Daoy (cell line): ENCODE measurements around the gene RNF26. TPM values are rescaled to one million over a fixed set of nuclear protein-coding genes. Genes with fewer than 3 reads are reported as not detected.
"Not testable (repeated sequence)": the region's sequence is repeated elsewhere in the genome, so short reads cannot be mapped to it uniquely, and the experiment has no call there.

Experiments used
- DNase-seq: peaks from one replicate; pipeline ENCODE4 v3.0.0-alpha.2; 2015; ENCODE audit warnings: low read depth
- total RNA-seq: library from RNA; depleted of rRNA; stranded (reverse); fragments of >200 nt; shearing (Covaris generic); gene quantifications from 2 replicates; pipeline ENCODE4 v1.2.3, GENCODE V29; 2014

The RNF26 gene
- total RNA-seq, 1 experiment from 2014 or later: 2.9 TPM

DNA sequence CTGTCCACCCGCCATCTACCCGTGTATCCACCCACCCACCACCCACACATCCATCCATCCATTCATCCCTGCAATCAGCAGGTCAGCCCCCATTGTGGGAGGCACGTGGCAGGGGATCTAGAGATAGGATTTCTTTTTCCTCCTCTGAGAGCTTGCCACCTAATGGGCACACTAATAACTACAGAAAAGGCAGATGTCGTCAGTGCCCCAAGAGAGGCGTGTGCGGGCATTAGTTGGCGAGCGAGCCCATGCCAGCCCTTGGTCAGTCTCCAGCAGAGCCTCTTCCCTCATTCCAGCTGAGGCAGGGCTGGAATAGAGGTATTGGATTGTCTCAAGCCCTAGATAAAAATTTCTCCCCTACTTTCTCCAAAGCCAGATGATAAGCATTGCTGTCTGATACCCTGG is 37.5 kb downstream of the RNF26 start:
- peak; percentile 46 for DNase-seq

DNA sequence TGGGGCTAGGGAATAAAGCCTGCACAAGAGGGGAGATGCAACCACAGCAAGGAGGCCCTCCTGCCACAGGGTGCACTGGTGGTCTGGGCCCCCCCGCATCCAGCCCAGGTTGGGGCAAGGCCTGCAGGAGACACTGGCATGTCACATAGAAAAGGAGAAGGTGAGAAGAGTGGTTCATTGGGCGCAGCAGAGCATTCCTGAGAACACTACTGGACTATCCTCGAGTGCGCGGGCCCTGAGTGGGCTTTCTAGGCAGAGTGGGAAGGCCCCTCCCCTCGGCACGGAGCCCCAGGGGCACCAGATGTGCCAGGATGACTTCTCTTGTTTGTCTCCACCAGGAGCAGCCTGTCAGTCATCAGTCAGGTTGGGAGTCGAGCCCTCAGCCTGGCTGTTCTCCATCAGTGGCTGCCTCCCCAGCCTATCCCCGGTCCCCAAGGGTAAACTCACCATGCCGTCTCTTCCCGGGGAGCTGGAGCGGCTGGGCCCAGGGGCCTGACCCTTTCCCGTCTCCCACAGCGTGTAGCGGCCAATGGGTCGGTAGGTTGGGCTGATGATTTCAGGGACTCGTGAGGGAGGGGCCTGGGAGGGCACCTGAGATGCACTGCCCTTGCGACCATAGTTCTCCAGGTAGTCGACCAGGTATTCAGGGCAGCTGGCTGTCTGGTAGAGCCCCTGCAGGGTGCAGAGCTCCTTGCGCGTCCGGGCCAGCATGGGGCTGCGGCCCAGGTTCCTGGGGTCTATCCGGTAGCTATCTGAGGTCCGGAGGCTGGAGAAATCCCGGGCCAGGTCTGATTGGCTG is 38.1 kb downstream of the RNF26 start:
- DNase-seq: no peak

GRCh38 chr11:119373059-119373920 is 39.0 kb downstream of the RNF26 start:
- no peak for DNase-seq

- DNase-seq: peak; percentile 63
Observed at GRCh38 chr11:119373921-119374631, 39.7 kb downstream of the RNF26 start.

- no peak for DNase-seq
Observed at GRCh38 chr11:119374632-119375336, 40.5 kb downstream of the RNF26 start.

DNA sequence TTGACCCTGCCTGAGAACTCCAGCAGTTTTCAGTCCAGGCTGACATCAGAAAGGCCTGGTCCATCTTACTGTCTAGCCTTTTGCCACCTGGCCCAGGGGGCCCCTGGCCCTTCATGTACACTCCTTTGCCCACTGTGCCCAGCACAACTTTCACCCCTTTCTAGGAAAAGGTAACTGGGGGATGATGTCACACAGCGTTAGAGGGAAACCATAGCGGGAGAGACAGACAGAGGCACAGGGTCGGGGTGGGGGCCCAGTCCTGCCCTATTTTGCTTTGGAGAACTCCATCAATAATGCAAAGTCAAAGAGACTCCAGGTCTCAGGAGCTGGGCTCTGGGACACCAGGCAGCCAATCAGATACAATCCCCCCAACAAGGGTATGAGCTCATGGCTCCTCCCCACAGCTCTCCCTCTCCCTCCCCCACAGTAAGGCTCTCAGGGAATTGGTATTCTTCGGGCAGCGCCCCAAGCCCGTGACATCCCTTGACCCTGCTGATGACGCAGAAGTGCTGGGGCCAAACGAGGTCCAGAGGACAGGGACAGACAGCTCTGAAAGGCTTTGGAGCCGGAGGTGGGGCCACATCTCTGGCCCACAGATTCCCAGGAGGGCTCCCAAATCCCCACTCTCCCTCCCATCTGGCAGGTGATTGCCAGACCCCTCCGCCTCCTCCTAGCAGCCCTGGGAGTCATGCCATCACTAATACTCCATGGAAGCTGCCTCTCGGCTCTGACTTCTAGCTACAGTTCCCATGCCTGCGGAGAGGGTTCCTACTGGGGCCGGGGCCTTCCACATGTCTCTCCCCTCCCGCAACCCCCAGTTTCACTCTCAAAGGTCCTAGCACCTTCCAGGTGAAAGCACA is 41.2 kb downstream of the RNF26 start:
- DNase-seq: no peak

DNA sequence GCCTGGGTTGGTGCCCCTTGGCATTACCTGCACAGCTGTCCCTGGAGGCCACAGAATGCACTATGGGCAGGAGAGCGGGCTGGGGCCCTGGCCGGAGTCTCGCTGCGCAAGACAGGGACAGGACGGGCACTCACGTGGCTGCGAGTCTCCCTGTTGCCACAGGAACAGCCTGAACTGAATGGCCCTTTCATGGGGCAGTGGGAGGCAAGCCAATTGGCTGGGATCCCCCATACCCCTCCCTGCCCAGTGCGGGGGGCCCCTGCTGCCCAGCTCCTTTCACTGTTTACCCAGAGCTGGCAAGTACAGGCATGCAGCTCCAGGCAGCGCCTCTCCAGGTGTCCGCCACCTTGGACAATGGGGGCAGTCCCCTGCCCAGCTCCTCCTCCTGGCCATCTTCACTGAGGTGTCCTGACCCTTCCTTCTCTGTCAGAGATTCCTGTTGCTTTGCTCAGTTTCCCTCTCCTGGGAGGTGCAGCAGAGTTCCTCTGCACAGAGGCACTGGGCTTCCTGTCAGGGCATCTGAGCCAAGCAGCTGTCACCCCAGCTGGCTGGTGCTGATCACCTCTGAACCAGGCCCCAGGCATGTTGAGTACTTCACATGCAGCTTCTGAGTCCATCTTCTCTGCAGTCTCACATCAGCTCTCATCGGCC is 42.0 kb downstream of the RNF26 start:
- no peak for DNase-seq

DNA sequence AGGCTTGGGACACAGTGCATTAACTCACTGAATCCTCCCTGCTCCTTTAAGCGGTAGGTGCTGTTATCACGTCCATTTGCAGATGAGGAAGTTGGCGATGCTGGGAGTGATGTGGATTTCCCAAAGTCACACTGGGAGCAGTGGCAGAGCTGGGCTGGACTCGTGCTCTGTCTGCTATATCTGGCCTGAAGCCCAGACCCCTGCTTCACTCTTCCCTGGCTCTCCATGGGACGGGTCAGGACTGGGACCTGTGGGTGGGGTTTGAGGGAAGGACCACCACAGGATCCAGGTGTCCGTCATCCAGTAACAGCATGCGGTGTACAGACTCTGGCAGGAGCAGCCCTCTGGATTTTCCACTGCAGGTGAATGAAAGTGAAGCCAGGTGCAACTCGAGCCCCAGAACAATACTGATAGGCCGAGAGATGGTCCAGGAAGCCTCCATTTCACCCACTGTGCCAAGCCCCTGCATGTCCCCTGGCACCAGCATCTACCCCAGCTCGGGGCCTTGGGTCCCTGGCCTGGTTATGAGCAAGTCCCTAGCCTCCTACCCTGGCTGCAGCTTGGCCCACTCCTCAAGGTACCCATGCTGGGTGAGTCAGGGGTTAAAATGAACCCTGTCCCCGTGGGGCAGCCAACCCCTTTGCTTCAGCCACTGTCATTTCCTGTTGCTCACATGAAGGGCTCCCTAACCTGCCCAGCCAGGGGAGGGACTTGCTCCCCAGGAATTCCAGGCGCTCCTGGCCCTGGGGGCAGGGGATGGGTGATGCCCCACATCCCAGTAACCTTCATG is 43.0 kb downstream of the RNF26 start:
- DNase-seq: no peak

GRCh38 chr11:119377961-119378667 is 43.8 kb downstream of the RNF26 start:
- DNase-seq: no peak

DNA sequence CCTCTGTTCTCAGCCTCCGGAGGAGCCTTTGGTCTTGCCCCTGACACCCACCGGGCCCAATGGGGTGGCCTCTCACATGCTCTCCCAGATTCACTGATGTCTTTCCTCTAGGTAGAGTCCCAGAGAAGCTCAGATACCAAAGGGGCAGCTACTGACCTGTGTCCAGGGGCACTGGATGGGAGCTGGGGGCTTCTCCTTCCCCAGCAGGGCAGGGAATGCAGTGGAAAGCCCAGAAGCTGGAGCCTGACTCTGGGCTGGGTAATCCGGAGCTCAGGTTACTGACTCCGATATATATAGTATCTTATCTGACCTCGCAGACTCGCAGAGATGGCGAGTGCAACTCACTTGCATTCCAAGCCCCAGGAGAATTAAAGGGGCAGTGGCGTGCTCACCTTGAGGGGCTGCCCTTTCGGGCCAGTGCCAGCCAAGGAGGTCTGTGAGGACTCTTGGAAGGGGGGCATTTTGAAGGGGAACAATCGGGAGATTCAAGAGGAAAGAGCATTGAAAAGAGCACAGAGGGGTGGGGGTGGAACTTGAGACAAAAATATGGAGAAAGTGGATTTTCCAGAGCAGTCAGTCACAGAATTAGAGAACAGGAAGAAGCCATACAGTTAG is 44.6 kb downstream of the RNF26 start:
- DNase-seq: no peak

DNA sequence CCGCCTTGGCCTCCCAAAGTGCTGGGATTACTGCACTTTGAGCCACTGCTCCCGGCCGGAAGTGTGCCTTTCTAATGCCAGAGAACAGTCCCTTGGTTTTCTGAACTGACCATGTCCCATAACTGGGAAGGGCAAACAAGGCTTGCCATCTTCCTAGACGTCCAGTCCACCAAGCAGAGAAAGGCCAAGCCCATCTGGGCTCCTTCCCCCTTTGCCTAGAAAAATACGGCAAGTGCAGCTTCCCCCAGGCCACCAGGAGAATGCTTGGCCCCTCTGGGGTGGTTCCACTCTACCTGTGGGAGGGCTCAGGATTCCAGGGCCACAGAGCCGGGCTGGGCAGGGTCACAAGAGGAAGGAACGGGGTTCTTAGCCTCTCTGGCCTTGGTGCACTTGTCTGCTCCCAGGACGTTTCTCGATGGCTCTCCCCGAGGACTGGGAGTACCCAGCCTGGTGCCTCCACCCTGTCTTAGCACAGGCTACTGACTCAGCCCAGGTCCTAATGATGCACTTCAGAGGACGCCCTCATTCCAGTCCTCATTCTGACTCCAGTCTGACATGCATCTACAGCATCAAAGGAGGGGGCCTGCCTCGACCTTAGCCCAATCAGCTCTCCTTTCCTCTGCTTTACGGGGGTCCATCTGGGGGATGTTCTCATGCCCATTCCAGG is 46.0 kb downstream of the RNF26 start:
- DNase-seq: no peak

GRCh38 chr11:119380827-119381180 is 46.5 kb downstream of the RNF26 start:
- DNase-seq: no peak

GRCh38 chr11:119381181-119381988 is 47.1 kb downstream of the RNF26 start, which contains the start of gene USP2:
TSS of gene USP2 (minus strand) at chr11:119381690. CDS start at chr11:119373480, 8,210 bp downstream.
- DNase-seq: peak; percentile 96

DNA sequence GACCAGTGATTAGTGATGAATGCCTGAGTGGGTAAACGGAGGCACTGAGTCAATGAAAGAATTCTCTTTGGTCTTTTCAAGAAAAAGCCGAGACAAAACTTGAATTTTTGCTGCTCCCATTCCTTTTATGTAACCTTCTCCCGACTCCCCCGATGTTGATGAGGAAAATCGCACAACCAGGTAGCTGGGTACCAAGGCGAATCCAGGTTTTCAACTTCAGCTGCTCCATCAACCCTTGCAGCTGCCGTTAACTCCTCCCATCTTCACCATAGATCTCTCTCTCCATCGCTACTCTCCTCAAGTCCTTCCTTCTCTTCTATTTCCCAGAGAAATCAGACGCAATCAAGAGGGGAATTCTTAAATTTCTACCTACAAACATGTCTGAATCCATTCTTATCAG is 47.8 kb downstream of the RNF26 start:
- no peak for DNase-seq

GRCh38 chr11:119382513-119382912 is 48.2 kb downstream of the RNF26 start:
- DNase-seq: not testable (repeated sequence)

DNA sequence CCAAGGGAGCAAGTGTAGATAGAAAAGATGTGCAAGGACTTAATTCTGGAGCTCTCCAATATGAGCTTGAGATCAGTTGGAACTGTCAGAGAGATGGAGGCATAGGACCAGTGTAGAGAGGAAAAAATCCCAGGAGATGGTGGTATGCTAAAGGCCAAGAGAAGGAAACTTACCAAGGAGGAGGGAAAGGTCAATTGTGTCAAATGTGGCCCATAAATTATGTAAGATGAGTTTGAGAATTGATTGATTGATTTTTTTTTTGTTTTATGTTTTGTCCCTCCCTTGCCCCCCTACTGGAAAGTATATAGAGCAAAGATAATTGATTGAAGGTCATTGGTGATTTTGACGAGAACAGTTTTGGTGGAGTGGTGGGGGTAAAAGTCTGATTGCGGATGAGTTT is 50.0 kb downstream of the RNF26 start:
- DNase-seq: no peak
